HuH-7 (cell line): Measurements from ENCODE around the gene PCGF2.
A peak's percentile ranks its signal among the peaks of the same experiment; 100 is the strongest.

Experiments
- DNase-seq: peaks from one replicate; pipeline ENCODE4 v3.0.0; 2011; ENCODE audit warnings: low spot score

The PCGF2 gene

DNA sequence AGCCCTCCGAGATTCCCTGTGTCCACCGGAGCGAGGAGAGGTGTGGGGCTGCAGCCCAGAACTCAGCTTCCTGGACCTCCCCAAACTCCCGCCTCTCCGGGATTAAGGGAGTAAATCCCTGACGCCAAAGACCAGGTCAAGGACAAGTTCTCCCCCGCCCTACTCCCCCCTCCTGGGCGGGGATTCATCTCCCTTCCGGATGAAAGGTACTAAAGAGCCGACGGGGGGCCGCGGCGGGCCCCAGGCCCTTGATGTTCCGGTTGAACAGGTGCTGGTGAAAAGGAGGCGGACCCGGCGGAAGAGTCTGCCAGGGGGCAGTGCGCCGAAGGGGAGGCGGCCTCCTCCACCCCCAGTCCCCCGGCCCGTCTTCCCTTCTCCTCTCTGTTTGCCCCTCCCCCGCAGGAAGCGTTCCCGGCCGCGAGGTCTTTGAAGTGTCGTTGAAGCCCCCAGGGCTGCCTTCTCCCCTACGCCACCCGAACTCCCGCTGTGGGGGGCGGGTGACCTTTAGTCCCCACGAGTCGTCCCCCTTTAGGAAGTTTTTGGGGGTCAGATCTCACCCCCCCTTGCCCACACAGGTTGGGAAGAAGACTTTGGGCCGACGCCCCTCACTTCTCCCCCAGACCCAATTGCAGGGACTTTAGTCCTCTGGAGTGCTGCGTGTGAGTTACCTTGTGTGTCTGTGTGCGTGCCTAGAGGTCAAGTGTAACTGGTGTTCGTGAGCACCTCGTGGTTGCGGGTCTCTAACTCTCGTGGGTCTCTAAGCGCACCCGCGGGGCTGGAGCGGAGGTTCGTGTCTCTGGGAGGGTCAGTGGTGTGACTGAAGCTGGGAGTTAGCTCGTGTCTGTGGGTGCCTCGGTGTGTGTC, 44.2 kb downstream of the PCGF2 start:
- peak; percentile 91 for DNase-seq

DNA sequence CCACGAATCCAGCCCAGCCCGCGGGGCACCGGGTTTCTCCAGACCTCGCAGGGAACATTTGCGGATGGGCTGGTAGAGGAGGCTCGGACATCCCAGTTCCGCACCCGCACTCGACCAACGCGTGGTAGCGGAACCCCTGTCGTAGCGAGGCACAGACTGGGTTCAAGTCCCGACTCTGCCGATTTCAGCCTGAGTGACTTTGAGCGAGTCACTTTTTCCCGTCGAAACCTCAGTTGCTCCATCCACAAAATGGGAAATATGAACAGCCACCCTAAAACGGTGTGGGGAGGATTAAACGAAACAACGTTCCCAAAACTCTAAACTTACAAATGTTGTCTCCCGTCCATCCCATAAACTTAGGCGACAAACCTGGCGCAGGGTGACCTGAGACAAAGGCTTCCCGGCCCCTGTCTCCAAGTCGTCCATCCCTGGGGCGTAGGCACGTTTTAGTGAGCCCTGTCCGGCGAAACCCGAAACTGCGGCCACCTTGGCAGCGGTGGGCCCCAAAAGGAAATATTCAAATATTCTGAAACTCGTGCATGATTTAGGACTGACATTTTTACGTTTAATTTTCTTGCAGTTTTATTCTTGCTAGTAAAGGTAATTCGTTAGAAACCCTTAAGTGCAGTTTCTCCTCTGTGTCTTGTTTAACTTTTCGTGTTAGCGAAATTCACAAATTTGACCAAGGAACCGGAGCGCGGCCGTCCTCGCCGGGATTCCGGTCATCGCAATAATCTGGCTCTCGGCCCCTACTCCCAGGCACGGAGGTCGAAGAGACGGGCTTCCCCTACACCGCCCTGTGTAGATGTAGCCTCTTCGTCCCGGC, 45.0 kb downstream of the PCGF2 start:
- DNase-seq = no peak

DNA sequence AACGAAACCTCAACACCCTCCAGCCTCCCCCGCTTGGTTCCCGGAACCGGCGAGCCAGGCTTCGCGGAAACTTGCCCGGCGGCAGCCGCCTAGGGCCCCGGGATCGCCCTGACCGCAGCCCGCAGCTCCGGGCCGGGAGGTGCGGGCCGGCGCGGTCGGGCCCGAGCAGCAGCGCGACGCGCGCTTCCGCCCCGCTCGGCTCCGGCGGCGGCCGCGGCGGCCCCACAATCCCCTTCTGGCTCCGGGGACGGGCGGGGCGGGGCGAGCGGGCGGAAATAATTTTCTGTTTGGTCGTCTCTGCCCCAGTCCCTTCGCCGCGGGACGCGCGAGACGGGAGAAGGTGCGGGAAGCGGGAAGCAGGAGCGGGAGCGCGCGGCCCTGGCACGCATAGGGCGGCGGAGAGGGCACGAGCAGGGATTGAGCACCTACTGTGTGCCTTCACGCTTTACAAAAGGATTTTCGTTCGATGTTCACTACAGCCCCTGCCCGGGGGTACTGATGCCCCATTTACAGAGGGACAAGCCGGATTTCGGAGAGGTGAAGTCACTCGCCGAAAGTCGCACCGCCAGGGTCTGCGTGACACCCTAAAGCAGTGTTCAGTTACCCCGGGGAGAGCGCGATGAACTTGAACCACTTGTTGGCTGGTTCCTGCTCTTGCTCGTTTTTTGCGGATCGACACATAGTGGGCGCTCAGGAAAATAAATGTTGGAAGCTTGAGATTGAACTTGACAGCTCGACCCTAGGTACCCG, 45.8 kb downstream of the PCGF2 start:
- DNase-seq = peak; percentile 79

DNA sequence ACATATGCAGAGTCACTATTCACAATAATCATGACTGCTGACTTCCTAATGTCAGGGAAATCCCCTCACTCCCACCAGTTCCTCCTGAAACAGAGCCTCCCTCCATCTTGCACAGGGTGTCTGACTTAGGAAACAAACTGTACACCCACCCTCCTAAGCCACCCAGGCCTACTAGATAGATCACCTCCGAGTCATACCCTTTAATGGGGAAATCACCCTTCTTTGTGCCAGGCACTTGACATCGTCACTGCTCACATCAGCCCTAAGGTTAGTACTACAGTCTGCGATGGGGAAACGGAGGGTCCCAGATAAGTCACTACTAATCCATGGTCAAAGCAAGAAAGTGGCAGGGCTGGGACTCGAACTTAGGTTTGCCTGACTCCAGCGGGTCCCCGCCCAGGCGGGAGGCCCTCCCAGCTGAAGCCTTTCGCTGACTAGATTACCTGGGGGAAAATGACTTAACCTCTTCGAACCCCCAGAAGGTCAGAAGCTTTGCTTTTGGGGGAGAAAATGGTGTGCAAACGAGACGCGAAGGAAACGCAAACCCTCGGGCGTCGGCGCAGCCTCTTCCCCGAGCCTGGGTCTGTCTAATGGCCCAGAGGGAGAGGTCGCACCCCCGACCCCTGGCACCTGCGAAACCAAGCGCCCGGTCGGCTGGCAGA, 46.5 kb downstream of the PCGF2 start:
- no peak for DNase-seq

DNA sequence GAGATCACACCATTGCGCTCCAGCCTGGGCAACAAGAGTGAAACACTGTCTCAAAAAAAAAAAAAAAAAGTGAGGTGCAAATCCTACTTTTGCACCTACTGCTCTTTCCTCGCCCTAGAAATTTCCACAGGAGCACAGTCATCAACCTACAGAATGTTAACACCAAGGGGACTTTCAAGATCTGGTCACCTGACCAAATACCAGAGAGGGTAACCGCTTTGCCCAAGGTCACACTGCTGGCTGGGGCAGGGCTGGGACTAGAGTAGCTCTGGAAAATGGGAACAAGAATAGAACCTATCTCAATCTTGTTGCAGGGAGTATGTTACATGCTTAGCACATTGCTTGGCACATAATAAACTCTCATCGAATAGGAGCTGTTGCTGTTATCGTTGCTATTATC, 49.4 kb downstream of the PCGF2 start:
- no peak for DNase-seq

DNA sequence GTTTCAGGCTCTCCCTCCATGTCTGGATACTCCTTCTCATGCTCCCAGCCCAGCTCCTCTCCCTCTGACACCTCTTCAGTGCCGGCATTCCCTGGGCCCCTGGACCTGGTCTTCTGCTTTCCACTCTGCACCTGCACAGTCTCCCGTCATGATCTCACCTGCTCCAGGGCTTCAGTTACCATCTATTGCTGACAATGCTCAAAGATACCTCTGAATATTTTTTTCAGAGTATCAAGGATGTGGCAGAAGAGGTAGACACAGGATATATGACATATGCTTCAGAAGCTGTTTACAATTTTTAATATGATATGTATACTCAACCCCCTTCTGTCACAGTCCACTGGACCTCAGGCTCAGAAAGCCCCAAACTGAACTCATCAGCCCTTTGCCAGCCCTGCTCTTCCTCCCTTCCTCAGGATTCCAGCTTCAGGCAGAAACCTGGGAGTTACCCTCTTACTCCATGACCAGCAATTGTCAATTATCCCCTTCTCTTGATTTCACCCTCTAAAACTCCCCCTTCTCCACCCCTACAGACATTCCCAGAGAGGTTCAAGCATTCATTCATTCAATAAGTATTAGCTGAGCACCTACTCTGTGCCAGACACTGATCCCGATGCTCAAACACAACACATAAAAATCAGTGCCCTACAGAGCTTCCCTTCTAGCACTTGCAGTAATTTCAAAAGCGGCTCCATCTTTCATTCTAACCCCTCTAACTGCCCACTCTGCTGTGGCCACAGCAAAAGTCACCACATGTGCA, 50.9 kb downstream of the PCGF2 start:
- DNase-seq = no peak

DNA sequence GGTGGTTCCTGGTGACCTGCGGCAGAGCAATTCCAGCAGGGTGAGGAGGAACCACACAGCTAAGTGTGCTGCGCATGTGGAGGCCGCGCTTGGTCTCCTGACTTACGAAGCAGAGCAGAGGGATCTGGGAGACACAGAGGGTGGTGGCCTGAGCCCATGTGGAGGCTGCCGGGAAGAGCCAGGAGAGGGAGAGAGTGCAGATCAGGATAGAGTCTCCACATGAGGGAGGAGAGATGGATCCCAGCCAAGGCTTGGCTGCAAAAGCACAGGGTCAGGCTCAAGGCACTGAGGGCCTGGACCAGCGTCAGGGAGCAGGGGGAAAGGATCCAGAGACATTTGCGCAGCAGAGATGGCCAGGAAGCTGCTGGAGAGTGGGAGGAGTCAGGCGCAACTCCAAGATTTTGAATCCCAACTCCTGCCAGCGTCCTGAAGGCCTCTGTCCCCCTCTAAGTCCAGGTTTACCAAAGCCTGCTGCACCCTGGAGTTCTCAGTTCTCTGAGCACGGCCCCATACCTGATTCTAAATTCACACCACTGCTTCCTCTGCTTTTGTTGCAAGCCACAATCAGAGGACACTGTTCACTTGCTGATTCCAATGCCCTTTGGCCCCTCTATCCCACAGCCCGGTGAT, 54.3 kb downstream of the PCGF2 start:
- no peak for DNase-seq

DNA sequence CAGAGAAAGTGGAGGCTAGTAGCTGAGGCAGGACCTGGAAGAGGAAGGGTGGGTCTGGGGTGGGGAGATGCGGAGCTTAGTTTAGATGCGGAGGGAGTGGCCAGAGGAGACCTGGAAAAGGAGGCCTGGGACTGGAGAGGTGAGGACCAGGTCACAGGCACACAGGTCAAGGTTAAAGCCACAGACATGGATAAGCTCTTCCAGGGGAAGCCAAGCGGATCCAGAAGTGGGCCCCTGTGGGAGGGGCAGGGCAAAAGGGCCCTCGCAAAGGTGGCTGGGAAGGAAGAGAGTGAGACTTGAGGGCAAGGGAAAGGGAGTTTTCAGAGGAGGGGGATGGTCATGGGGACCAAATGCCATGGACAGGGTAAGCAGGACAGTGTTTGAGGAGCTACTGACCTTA, 57.0 kb downstream of the PCGF2 start:
- DNase-seq = no peak

DNA sequence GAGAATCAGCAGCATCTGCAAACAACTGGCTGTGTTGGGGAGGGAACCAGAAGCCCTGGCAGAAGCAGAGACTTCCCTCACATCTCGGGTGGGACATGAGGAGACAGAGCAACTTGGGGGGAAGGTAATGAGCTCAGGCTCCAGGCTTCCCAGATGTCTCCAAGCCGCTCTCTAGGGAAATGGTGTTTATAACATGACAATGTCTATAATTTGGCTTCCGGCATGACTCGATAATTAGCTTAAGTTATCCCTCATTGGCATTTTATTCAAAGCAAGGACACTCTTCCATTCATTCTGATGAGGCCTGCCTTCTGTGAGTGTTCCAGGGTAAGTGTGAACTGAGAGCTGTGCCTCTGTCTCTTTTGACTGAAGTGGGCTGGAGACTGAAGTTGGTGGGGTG, 57.8 kb downstream of the PCGF2 start:
- no peak for DNase-seq

DNA sequence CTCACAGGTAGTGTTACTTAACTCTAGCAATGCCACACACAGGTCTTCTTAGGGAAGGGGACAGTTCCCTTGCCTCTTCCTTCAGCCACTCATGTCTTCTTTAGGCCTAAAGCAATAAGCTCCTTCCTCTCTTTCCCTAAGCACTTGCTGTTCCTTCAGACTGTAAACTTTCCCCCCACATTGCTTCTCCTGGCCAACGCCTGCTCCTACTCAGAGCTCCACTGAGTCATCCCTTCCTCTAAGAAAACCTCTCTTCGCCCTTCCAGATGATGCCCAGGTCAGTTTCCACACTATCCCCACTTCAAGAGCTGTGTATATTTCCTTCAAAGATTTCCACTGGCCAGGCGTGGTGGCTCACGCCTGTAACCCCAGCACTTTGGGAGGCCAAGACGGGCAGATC, 60.9 kb downstream of the PCGF2 start:
- DNase-seq = no peak

DNA sequence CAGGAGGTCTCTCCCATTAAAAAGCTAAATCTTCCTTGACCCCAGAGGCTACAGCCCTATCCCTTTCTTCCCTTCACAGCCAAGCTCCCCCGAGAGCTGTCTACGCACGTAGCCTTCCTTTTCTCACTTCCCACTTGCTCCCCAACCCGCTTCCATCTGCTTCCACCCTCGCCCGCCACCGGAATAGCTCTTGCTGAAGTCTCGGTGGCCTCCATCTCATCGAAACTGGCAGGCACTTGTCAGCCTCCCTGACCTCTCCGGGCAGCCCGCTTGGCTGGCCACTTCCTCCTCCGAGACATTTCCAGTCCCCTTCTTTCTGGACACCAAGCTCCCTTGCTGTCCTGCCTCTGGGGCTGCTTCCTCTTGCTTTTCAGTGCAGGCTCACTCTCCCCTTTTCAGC, 62.6 kb downstream of the PCGF2 start:
- no peak for DNase-seq
